Skeletal muscle tissue (tissue), 4 donors: ENCODE data around the gene CCDC116. TPM values are rescaled to one million over a fixed set of nuclear protein-coding genes. Genes with fewer than 3 reads are reported as not detected.
"Not testable (repeated sequence)": the region's sequence is repeated elsewhere in the genome, so short reads cannot be mapped to it uniquely, and the experiment has no call there.

Source experiments
- H3K27ac ChIP-seq: one replicate; pipeline ENCODE4 v1.7.0; 2013; ENCODE audit warnings: mild to moderate bottlenecking, low read depth, low read length, inconsistent platforms
- H3K27me3 ChIP-seq, 3 donors: one replicate each; pipeline ENCODE4 v1.7.0; 2013; ENCODE audit warnings: low read length in 3 of 3; ENCODE audit not compliant: control insufficient read depth in 3 of 3, insufficient read depth in 3 of 3
- H3K36me3 ChIP-seq, 3 donors: one replicate each; pipeline ENCODE4 v1.7.0; 2013; ENCODE audit warnings: low read length in 3 of 3; ENCODE audit not compliant: control insufficient read depth in 3 of 3, insufficient read depth in 3 of 3
- H3K4me1 ChIP-seq, 3 donors: one replicate each; pipeline ENCODE4 v1.7.0; 2013; ENCODE audit warnings: low read length in 3 of 3, mild to moderate bottlenecking in 3 of 3; ENCODE audit not compliant: control insufficient read depth in 3 of 3, insufficient read depth in 3 of 3
- H3K4me3 ChIP-seq, 3 donors: one replicate each; pipeline ENCODE4 v1.7.0; 2013; ENCODE audit warnings: low read length in 3 of 3
- H3K9ac ChIP-seq, 3 donors: one replicate each; pipeline ENCODE4 v1.7.0; 2013; ENCODE audit warnings: low read length in 3 of 3, mild to moderate bottlenecking in 3 of 3, moderate library complexity in 2 of 3, low read depth in 1 of 3
- H3K9me3 ChIP-seq, 3 donors: one replicate each; pipeline ENCODE4 v1.7.0; 2013; ENCODE audit warnings: low read length in 3 of 3; ENCODE audit not compliant: control insufficient read depth in 3 of 3
- total RNA-seq: library from RNA; depleted of rRNA; stranded (reverse); fragments of >200 nt; gene quantifications from one replicate; pipeline ENCODE4 v1.2.3, GENCODE V29; 2014
- donor health status: Osteomylitis.

CCDC116 gene
- total RNA-seq, 1 donor from 2014 or later: not detected

- not testable (repeated sequence) for H3K4me3 ChIP-seq, H3K9ac ChIP-seq, H3K27me3 ChIP-seq, H3K27ac ChIP-seq, H3K9me3 ChIP-seq
- Histone ChIP-seq H3K4me1 (peaks cover 5 to 11% (median 7%) of the 10 kb centered on the region in 3 donors), H3K36me3 (peaks cover 15 to 28% (median 18%) of the 10 kb centered on the region in 3 donors)
Observed at GRCh38 chr22:21609556-21610157, 22.9 kb upstream of the CCDC116 start.

DNA sequence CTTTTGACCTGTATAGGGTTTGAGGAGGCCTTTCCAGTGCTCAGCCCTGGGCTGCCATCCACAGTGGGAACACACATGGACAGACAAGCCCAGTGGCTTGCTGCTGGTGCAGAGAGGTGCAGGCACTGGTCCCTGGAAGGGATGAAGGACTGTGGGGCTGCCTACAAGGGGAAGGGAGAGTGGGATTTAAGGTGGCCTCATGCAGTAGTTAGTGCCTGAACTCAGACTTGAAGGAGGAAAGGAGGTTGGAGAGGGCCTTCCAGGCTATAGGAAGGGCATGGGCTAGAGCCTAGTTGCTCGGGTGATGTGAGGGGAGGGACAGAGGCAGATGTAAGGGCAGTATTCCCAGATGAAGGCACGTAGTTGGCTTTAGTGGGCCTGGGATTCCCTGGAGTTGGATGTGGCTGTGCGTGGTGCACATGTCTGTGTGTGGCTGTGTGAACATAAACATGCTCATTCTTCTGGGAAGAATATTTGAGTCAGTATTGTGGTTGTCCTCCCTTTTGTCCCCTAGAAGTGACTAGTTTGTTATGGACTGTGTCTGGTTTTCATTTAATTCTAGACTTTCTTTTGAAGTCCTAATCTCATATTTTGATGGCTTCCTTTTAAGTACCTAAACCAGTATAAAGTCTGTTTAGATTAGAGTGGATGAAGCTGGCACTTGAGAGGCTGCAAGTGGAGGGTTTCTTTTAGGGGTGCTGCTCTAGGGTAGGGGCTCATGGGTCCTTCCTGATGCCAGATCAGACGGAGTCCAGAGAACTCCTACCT, 21.2 kb upstream of the CCDC116 start:
- Histone ChIP-seq H3K9me3 (no peaks in the 10 kb centered on the region), H3K9ac (no peak overlapping the region), H3K27me3 (no peaks in the 10 kb centered on the region), H3K27ac (no peak overlapping the region), H3K4me3 (no peak overlapping the region), H3K4me1 (peaks cover 5 to 7% (median 5%) of the 10 kb centered on the region in 3 donors), H3K36me3 (peaks cover 15 to 28% (median 18%) of the 10 kb centered on the region in 3 donors)

- no peaks in the 10 kb centered on the region for H3K4me1 ChIP-seq
- H3K4me3 ChIP-seq: no peak overlapping the region
- no peak overlapping the region for H3K27ac ChIP-seq
- H3K9ac ChIP-seq: no peak overlapping the region
- peaks cover 15 to 28% (median 18%) of the 10 kb centered on the region in 3 donors for H3K36me3 ChIP-seq
- no peaks in the 10 kb centered on the region for H3K27me3 ChIP-seq
- H3K9me3 ChIP-seq: no peaks in the 10 kb centered on the region
Observed at GRCh38 chr22:21612858-21613257, 19.7 kb upstream of the CCDC116 start.

GRCh38 chr22:21613553-21614233, 18.9 kb upstream of the CCDC116 start:
- no peaks in the 10 kb centered on the region for H3K9me3 ChIP-seq
- no peaks in the 10 kb centered on the region for H3K4me1 ChIP-seq
- peak overlapping the region in 1 of 3 donors; percentile 16 for H3K9ac ChIP-seq
- no peak overlapping the region for H3K27ac ChIP-seq
- no peak overlapping the region for H3K4me3 ChIP-seq
- H3K36me3 ChIP-seq: peaks cover 15 to 28% (median 18%) of the 10 kb centered on the region in 3 donors
- no peaks in the 10 kb centered on the region for H3K27me3 ChIP-seq

GRCh38 chr22:21615731-21616130, 16.8 kb upstream of the CCDC116 start:
- Histone ChIP-seq H3K9me3 (no peaks in the 10 kb centered on the region), H3K27ac (no peak overlapping the region), H3K9ac (no peak overlapping the region), H3K4me1 (peaks cover 0 to 4% (median 0%) of the 10 kb centered on the region in 3 donors), H3K36me3 (peaks cover 15 to 28% (median 18%) of the 10 kb centered on the region in 3 donors), H3K27me3 (no peaks in the 10 kb centered on the region), H3K4me3 (no peak overlapping the region)

- not testable (repeated sequence) for H3K27ac ChIP-seq, H3K4me3 ChIP-seq, H3K27me3 ChIP-seq, H3K9me3 ChIP-seq, H3K9ac ChIP-seq
- peaks cover 4 to 14% (median 6%) of the 10 kb centered on the region in 3 donors for H3K36me3 ChIP-seq
- peaks cover 0 to 14% (median 2%) of the 10 kb centered on the region in 3 donors for H3K4me1 ChIP-seq
Observed at GRCh38 chr22:21617337-21617736, 15.2 kb upstream of the CCDC116 start.

DNA sequence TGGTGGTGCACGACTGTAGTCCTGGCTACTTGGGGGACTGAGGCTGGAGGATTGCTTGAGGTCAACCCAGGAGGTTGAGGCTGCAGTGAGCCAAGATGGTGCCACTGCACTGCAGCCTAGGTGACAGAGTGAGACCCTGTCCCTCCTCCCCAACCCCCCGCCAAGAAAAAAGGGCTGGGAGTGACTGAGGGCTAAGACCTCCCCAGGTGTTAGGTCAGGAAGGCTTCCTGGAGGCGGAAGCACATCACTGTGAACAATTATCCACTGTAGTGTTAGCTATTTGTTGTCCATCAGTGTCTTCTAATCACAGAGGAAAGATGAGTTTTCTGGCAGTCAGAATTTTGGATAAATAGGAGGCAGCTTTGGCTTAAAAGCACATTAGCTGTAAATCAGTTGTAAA, 11.5 kb upstream of the CCDC116 start:
- Histone ChIP-seq H3K9ac (no peak overlapping the region), H3K4me1 (peaks cover 25 to 45% (median 30%) of the 10 kb centered on the region in 3 donors), H3K27me3 (no peaks in the 10 kb centered on the region), H3K4me3 (no peak overlapping the region), H3K9me3 (no peaks in the 10 kb centered on the region), H3K36me3 (peaks cover 0 to 5% (median 1%) of the 10 kb centered on the region in 3 donors), H3K27ac (no peak overlapping the region)

DNA sequence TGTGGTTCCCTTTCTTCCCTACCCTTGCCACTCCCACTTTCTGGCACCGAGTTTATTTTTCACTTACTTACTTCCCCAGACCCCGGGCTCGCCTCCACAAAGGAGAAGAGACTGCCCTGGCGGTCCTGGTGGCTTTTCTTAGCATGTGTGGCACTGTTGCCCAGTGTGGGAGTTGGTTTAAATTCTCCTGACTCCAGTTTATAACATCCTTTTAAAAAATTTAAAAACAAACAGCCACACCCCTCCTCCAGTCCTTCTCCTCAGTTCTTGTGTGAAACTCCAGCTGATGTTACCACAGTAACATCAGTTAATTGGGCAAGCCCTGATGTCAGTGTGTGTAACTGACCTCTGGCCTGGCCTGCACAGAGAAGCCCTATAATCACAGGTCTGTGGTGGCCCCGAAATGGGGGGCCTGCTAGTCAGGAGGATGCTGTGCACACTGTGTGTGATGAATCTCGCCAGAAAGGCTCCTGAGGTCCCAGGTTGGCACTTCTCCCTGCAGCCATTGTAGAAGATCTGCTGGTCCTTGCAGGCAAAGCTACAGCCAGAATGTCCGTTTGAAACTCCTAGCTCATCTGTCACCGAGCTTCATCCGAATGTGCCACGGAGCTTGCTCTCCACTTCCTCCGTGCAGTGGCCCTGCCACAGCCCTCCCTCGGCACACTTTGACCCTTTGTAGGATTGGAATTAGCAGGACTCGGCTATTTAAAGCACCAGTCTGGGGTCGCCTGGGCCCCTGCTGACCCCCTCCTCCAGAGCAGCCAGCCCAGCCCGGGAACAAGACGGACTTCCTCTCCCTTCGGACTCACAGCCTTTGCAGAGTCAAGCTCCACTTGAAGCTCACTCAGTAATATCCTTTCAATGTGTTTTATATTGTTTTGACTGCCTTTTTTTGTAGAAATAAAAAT, 10.3 kb upstream of the CCDC116 start:
- Histone ChIP-seq H3K9me3 (no peaks in the 10 kb centered on the region), H3K4me1 (peaks cover 25 to 56% (median 30%) of the 10 kb centered on the region in 3 donors), H3K36me3 (peaks cover 0 to 7% (median 1%) of the 10 kb centered on the region in 3 donors), H3K4me3 (no peak overlapping the region), H3K27me3 (no peaks in the 10 kb centered on the region), H3K9ac (no peak overlapping the region), H3K27ac (no peak overlapping the region)

DNA sequence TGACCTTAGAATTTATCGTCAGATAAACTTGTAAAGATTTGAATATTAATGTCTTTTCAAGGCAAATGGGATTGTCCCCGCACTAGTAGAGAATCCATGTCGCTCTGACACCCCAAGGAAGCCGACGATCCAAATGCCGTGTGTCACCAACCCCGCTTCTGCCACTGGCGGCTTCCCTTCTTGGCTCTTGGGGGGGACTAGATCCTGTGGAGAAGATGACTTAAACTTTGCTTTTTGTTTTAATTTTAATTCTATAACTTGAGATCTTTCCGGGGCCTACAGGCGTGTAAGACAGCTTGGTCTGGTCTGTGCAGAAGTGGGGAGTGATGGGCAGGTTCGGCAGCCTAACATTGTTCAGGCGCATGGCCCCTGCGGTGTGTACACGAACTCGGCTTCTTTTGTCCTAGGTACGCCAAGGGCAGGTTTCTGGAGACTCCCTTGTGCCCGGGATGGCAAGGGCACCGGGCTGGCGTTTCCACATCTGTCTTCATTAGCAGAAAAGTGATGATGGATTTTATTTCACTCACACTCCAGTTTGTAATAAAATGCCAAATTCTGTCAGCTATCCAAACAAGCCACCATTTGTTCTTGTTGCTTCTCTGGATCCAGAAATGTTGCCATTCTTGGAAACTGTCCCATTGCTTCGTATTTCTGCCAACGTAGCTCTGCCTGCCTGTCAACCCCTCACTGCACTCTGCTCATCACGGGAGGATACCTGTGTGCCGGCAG, 9.5 kb upstream of the CCDC116 start:
- H3K4me1 ChIP-seq: peaks cover 25 to 56% (median 30%) of the 10 kb centered on the region in 3 donors
- no peak overlapping the region for H3K27ac ChIP-seq
- no peak overlapping the region for H3K4me3 ChIP-seq
- H3K9me3 ChIP-seq: no peaks in the 10 kb centered on the region
- peak overlapping the region in 1 of 3 donors; percentile 23 for H3K9ac ChIP-seq
- no peaks in the 10 kb centered on the region for H3K27me3 ChIP-seq
- peaks cover 0 to 7% (median 1%) of the 10 kb centered on the region in 3 donors for H3K36me3 ChIP-seq
